GM12801 (cell line): ENCODE data around the gene ATRNL1.

Source experiments
- CTCF ChIP-seq: IDR thresholded peaks from one replicate; pipeline ENCODE4 v1.5.1; 2011; ENCODE audit warnings: control low read depth; ENCODE audit not compliant: insufficient read length; ENCODE audit errors: extremely low read depth

The ATRNL1 gene

GRCh38 chr10:115092258-115092554, 959 bp upstream of the ATRNL1 start:
- TF ChIP-seq CTCF, result no peak

- TF ChIP-seq CTCF, result no peak
These were observed 445 bp upstream of the ATRNL1 start for GRCh38 chr10:115092555-115093285.

- no peak for TF ChIP-seq CTCF
These were observed 727 bp downstream of the ATRNL1 start for GRCh38 chr10:115093776-115094408.

GRCh38 chr10:115094416-115095140, 1.4 kb downstream of the ATRNL1 start:
- no peak for TF ChIP-seq CTCF

- no peak for TF ChIP-seq CTCF
These were observed 2.6 kb downstream of the ATRNL1 start for GRCh38 chr10:115095758-115096157.

- TF ChIP-seq CTCF, result no peak
These were observed 10.5 kb downstream of the ATRNL1 start for GRCh38 chr10:115103700-115104099.

GRCh38 chr10:115107830-115108229, 14.7 kb downstream of the ATRNL1 start:
- no peak for TF ChIP-seq CTCF
